Stimulated activated CD8-positive, alpha-beta memory T cell treated with anti-CD3 and anti-CD28 coated beads, Interleukin-15, amount 100 ng/mL, for 1 hour (primary cell): ENCODE measurements around the gene GPRC5A.

Experiments used
- DNase-seq: peaks from one replicate; pipeline ENCODE4 v3.0.0-alpha.2; 2020; ENCODE audit warnings: low read depth

GPRC5A gene

DNA sequence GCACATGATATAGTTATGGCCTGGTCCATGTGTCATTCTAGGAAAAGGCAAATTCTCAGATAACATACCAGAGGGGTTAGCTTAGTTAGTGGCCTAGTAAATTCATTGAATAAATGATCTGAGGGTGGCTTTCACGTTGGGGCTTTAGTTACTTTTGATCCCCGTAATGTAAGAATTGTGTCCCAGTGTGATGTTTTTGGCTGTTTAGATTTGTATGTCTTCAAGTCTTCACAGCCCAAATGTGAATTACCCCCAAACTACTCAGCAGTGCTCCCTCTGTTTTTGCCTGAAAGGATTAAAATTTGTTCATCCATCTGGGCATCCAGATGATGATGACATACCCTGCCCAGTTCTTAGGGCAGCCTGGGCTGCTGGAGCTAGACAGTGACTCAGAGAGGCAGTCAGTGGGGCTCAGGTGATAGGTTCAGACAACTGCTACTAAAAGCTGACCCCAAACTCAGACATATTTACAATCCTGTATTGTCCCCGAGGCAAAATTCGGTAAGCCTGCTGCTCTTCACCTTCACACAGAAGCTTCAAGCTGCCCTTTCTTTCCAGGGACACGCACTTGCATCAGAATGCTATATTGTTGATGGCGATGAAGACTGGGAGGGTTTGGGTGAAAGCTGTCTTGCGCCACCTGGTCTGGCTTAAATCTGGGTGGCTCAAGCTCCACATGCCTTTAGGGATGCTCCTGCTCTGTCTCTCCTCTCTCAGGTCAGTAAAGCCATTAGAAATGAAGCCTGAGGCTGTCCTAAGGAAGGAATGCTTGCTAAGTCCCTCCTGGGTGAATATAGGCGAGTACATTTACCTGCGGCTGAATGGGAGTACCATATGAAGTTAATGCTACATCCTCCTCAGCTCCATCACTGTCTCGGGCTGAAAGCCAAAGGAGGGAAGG, 50.3 kb downstream of the GPRC5A start:
- no peak for DNase-seq

DNA sequence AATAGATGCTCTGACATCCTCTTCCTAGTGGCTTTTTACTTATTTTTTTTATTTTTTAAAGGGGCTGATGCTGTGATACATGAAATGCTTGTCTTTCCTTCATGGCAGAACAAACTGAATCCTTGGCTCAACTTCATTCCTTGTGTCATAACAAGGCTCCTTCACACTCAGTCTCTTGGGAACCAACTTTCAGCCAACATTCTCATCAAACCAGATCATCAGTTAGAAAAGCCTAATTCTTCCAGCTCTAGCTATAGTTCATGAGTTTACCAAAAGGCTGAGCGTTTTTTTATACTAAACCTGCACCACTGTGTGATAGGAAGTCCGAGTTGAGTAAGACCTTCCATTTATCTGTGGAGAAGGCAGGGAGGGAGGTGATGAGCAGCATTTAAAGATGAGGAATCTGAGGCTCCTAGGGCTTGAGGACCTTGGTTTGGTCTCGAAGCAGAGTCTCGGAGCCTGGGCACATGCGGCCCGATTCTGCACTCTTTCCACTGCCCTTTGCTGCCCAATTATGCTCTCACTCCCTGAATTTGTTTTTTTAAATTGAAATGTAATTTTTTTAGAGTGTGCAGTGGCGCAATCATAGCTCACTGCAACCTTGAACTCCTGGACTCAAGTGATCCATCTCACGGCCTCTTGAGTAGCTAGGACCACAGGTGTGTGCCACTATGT, 52.4 kb downstream of the GPRC5A start:
- DNase-seq, result no peak

- DNase-seq, result no peak
Observed at GRCh38 chr12:12945591-12945990, 54.2 kb downstream of the GPRC5A start.

GRCh38 chr12:12946686-12947355, 55.5 kb downstream of the GPRC5A start:
- DNase-seq, result no peak

DNA sequence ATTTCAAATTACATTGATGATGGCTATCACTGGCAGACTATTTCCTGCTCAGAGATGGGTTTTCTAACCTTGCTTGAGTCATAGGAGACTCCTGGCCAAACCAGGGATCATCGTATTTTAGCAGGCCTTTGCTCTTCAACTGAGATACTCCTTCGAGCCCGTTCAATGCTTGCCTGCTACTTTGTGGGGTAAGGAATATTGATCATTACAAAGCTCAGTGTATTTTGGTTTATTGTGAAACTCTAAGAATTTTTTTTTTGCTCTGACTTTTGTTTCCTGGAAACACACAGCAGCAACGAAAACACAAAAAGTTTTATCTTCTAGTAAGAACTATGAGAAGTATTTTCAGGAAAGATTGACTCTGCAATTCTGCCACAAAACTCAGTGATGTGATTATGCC, 56.5 kb downstream of the GPRC5A start:
- DNase-seq, result no peak

DNA sequence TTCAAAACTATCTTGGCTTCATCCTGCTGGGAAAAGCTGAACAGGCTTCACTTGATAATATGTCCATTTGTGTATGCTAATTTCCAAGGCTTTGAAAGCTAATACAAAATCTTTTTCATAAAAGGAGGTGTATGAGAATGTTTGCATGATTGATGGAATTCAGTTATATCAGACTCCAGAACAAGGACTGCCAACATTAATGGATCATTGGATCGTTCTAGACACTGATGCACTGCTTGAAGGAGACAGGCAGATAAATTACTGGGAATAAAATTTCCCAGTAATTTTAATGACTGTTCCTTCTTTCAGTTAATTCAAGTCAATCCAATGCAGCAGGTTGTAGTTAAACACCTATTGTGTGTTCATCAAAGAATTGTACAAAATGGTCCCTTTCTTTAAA, 60.1 kb downstream of the GPRC5A start:
- no peak for DNase-seq

DNA sequence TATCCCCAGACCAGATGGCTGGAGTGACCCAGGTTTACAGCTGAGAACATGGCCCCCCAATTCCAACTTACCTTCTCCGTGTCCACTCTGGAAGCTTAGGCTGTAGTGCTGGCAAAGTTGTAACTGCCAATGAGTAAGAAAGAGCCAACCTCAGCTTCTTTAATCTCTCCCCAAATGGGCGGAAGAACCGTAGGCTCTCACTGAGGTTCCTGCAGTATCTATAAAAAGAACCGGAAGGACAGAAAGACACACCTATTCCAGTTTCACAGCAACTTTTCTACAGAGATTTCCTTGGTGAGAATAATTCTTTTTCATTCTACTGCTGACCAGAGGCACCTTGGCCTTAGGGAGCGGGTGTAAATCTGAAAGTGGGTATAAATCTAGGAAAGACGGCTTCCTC, 60.7 kb downstream of the GPRC5A start, which contains the start of gene GPRC5D:
TSS of gene GPRC5D (minus strand) at position 135 of the 400 bp plus-strand sequence. CDS start 1,786 bp downstream, outside the sequence.
- DNase-seq, result no peak

DNA sequence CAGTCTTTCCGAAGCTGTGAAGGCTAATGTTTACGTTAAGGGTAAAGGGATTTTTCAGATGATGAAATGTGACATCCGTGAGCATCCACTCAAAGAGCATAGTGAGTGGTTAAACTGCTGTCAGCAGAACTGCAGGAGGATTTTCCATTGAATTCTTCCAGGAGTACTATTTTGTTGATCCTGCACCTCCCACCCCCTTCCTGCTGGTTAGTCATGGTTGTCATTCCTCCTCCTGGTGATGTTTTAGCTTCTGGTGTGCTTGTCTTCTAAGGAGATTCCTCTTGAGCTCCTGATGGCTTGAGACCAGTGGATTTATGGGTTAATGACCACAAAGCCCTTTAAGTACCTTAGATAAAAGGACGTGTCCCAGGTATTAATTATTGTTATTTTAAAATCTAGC, 63.0 kb downstream of the GPRC5A start:
- DNase-seq, result no peak

DNA sequence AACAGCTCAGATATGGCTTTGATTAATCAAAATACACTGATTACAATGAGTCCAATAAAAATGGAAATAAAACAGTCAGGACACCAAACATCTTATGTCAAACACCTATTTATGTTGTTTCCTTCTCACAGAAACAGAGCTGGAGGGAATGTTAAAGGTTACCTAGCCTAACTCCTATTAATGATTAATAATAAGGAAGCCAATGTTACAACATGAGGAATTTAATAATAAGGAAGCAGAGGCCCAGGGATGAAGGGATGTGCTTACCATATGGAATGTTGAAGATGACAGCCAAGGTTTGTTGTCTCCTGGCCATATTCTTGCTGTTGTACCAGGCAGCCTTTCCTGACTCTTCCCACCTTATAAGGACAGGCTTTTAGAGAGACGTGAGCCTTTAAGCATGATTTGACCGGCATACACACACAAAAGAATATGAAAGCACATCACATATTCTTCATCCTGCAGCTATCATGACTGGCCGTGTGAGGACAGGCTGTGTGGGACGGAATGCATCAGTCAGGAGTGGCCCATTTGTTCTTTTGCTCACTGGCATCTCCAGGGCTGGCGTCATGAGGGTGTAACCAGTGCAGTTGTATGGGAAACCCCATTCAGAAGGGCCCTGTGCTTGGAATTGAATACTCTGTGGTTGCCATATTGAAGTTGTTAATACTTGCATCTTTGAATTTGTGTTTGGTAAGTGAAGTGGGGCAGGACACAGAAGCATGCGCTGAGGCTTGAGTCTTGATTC, 63.7 kb downstream of the GPRC5A start:
- no peak for DNase-seq

DNA sequence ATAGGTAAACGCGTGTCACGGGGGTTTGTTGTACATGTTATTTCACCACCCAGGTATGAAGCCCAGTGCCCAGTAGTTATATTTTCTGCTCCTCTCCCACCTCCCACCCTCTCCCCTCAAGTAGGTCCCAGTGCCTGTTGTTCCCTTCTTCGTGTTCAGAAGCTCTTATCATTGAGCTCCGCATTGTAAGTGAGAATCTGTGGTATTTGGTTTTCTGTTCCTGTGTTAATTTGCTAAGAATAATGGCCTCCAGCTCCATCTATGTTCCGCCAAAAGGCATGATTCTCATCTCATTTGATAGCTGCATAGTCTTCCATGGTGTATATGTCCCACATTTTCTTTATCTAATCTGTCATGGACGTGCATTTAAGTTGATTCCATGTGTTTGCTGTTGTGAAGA, 67.5 kb downstream of the GPRC5A start:
- DNase-seq, result no peak

DNA sequence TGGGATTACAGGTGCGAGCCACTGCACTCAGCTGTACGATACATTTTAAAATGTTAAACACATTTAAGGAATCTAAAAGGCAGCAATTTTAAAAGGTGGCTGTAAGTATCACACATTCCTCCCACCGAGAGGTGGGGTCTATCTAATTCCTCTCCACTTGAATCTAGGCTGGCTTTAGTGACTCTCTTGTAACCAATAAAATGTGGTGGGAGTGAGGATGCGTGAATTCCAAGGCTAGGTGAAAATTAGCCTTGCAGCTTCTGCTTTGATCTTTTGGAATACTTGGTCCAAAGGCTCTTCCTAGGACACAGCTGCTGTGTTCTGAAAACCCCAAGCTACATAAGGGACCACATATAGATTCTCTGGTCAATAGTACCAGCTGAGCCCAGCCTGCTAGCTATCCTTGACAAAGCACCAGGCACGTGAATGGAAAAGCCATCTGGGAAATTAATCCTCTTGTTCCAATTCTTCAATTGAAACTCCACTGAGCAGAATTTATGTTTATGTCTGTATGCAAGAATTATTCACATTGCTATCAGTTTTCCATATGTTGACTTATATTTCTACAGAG, 69.4 kb downstream of the GPRC5A start:
- DNase-seq, result no peak

DNA sequence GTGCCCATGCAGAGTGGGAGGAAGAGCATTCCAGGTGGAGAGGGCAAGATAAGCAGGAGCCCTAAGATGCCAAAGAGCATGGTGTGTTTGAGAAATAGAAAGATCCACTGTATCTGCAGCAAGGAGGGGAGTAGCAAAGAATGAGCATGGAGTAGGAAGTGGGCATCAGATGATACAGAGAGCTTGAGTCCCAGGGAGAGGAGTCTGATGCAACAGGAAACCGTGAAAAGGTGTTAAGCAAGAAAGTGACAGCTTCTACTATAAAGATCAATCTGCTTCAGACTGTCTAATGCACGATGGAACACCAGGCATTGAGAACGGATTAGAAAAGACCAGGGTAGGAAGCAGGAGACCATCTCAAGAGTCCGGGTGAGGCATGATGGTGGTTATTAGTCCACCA, 72.9 kb downstream of the GPRC5A start:
- no peak for DNase-seq

DNA sequence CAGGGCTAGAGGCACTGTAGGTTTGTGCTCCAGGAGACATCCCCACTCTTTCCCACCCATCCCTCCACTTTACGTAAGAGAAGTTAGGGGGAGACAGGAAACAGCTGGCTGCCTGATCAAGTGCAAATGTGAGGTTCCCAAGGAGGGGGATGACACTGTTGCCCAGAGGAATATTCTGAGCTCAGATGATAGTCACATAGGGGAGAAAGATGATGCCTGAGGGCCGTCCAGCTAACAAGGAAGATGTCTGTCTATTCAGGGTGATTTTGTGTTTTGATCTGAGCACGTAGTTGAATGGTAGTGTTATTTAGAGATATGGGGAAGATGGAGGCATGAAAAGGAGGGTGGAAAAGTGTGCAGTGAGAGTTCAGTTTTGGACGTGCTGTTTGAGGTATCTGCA, 74.5 kb downstream of the GPRC5A start:
- DNase-seq, result no peak
